Activated CD4-positive, alpha-beta memory T cell treated with anti-CD3 and anti-CD28 coated beads for 36 hours (primary cell): ENCODE measurements around the gene CASTOR2. TPM values are rescaled to one million over a fixed set of nuclear protein-coding genes. Genes with fewer than 3 reads are reported as not detected.
"Not testable (repeated sequence)": the region's sequence is repeated elsewhere in the genome, so short reads cannot be mapped to it uniquely, and the experiment has no call there.

Source experiments
- CTCF ChIA-PET: fragments of 350-600 bp; sonication (Branson Sonifier 250); formaldehyde crosslinking; loops from one replicate; lab custom pipeline; 2021; ENCODE audit warnings: antibody characterized with exemption, inconsistent platforms; lab: Charles Lee
- POLR2A ChIA-PET: fragments of 350-600 bp; sonication (Branson Sonifier 250); formaldehyde crosslinking; loops from one replicate; lab custom pipeline; 2021; ENCODE audit warnings: antibody characterized with exemption; lab: Charles Lee
- DNase-seq: peaks from one replicate; pipeline ENCODE4 v3.0.0-alpha.2; 2020
- H3K27ac Mint-ChIP-seq: one replicate; pipeline ENCODE4 v1.8.0; 2021; ENCODE audit warnings: mixed read lengths
- H3K27me3 Mint-ChIP-seq: one replicate; pipeline ENCODE4 v1.8.0; 2021; ENCODE audit warnings: mixed read lengths
- H3K36me3 Mint-ChIP-seq: one replicate; pipeline ENCODE4 v1.8.0; 2021; ENCODE audit warnings: mixed read lengths
- H3K4me1 Mint-ChIP-seq: one replicate; pipeline ENCODE4 v1.8.0; 2021; ENCODE audit warnings: low read depth, mixed read lengths
- H3K4me3 Mint-ChIP-seq: one replicate; pipeline ENCODE4 v1.8.0; 2021; ENCODE audit warnings: mild to moderate bottlenecking, mixed read lengths
- H3K9me3 Mint-ChIP-seq: one replicate; pipeline ENCODE4 v1.8.0; 2021; ENCODE audit warnings: mixed read lengths
- intact Hi-C: fragments of 100-400 bp; cut with micrococcal nuclease; formaldehyde crosslinking; loops from one replicate; pipeline ENCODE4 v1.15.1; 2023
- total RNA-seq, 2 experiments: library from RNA; stranded (reverse); gene quantifications; one replicate each; pipeline ENCODE4 v1.2.3, GENCODE V29; 2021

The CASTOR2 gene
- total RNA-seq, 2 experiments from 2014 or later: 3.8 to 3.9 TPM

GRCh38 chr7:74963704-74964510, 598 bp upstream of the CASTOR2 start:
- H3K36me3 Mint-ChIP-seq, intact Hi-C loops, CTCF ChIA-PET, DNase-seq, POLR2A ChIA-PET, H3K4me1 Mint-ChIP-seq, H3K27me3 Mint-ChIP-seq, H3K27ac Mint-ChIP-seq, H3K9me3 Mint-ChIP-seq: not testable (repeated sequence)
- peak overlapping the region; percentile 49 for H3K4me3 Mint-ChIP-seq

- H3K4me3 Mint-ChIP-seq, H3K27me3 Mint-ChIP-seq, intact Hi-C loops, H3K9me3 Mint-ChIP-seq, H3K4me1 Mint-ChIP-seq, H3K36me3 Mint-ChIP-seq, DNase-seq, POLR2A ChIA-PET, H3K27ac Mint-ChIP-seq, CTCF ChIA-PET: not testable (repeated sequence)
Observed at GRCh38 chr7:74966208-74966854, 1.8 kb downstream of the CASTOR2 start.

DNA sequence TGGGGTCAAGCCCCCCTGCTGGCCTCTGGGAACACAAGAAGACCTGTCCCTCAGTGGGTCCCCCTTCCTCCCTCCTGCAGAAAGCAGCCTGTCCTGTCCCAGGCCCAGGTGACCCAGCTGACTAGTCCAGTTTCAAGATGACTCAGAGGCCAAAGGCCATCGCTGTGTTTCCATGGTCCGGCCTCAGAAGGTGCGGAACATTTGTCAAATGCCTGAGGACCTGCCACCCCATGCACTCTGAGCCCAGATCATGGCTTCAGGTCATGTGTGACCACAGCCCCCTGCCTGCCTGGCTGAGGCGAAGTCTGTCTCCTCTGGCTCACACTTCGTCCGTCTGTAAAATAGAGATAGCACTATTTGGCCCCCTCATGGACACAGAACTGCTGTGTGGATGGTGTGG, 2.4 kb downstream of the CASTOR2 start:
- H3K4me3 Mint-ChIP-seq: not testable (repeated sequence)

GRCh38 chr7:74971431-74971830, 6.9 kb downstream of the CASTOR2 start:
- H3K4me3 Mint-ChIP-seq, H3K4me1 Mint-ChIP-seq, H3K36me3 Mint-ChIP-seq, H3K9me3 Mint-ChIP-seq, intact Hi-C loops, POLR2A ChIA-PET, H3K27me3 Mint-ChIP-seq, H3K27ac Mint-ChIP-seq, DNase-seq, CTCF ChIA-PET: not testable (repeated sequence)

More for the DNA sequence above, 2.4 kb downstream of the CASTOR2 start:
- H3K9me3 Mint-ChIP-seq, CTCF ChIA-PET, H3K4me1 Mint-ChIP-seq, H3K27me3 Mint-ChIP-seq, H3K36me3 Mint-ChIP-seq, DNase-seq, intact Hi-C loops, POLR2A ChIA-PET, H3K27ac Mint-ChIP-seq: not testable (repeated sequence)

- H3K4me1 Mint-ChIP-seq, DNase-seq, H3K4me3 Mint-ChIP-seq, H3K27ac Mint-ChIP-seq, POLR2A ChIA-PET, H3K36me3 Mint-ChIP-seq, H3K27me3 Mint-ChIP-seq, H3K9me3 Mint-ChIP-seq, CTCF ChIA-PET, intact Hi-C loops: not testable (repeated sequence)
Observed at GRCh38 chr7:74972377-74972776, 7.9 kb downstream of the CASTOR2 start.

- H3K9me3 Mint-ChIP-seq, H3K4me3 Mint-ChIP-seq, H3K36me3 Mint-ChIP-seq, H3K27ac Mint-ChIP-seq, DNase-seq, CTCF ChIA-PET, POLR2A ChIA-PET, intact Hi-C loops, H3K4me1 Mint-ChIP-seq, H3K27me3 Mint-ChIP-seq: not testable (repeated sequence)
Observed at GRCh38 chr7:74975959-74976358, 11.5 kb downstream of the CASTOR2 start.

DNA sequence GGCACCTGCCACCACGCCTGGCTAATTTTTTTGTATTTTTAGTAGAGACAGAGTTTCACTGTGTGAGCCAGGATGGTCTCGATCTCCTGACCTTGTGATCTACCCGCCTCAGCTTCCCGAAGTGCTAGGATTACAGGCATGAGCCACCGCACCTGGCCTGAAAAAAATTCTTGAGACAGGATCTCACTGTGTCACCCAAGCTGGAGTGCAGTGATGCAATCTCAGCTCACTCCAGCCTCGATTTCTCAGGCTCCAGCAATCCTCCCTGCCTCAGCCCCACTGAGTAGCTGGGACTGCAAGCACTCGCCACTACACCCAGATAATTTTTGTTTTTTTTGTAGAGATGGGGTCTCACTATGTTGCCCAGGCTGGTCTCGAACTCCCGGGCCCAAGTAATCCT, 13.0 kb downstream of the CASTOR2 start:
- POLR2A ChIA-PET, H3K4me3 Mint-ChIP-seq, DNase-seq, intact Hi-C loops, CTCF ChIA-PET, H3K9me3 Mint-ChIP-seq, H3K27ac Mint-ChIP-seq, H3K36me3 Mint-ChIP-seq, H3K27me3 Mint-ChIP-seq, H3K4me1 Mint-ChIP-seq: not testable (repeated sequence)

DNA sequence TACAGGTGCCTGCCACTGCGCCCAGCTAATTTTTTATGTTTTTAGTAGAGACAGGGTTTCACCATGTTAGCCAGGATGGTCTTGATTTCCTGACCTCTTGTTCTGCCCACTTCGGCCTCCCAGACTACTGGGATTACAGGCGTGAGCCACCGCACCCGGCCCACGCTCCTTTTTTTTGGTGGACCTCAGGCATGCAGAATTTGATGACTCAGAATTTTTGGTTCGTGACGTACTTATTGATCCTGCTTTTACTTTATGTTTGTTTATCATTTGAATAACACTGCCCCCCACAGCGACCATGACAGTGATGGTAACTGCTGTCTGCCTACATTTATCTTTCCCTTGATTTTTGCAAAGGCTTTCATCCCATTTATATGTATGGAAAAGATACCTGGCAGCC, 23.9 kb downstream of the CASTOR2 start:
- H3K9me3 Mint-ChIP-seq, intact Hi-C loops, CTCF ChIA-PET, H3K4me3 Mint-ChIP-seq, POLR2A ChIA-PET, H3K4me1 Mint-ChIP-seq, H3K27me3 Mint-ChIP-seq, H3K36me3 Mint-ChIP-seq, H3K27ac Mint-ChIP-seq, DNase-seq: not testable (repeated sequence)

- CTCF ChIA-PET: interaction anchor here (1.1 kb wide), 1 partner anchor 47 kb away, joined by 3 read pairs; no protein-coding TSS in a partner anchor
Observed at GRCh38 chr7:74993121-74993520, 28.6 kb downstream of the CASTOR2 start.

DNA sequence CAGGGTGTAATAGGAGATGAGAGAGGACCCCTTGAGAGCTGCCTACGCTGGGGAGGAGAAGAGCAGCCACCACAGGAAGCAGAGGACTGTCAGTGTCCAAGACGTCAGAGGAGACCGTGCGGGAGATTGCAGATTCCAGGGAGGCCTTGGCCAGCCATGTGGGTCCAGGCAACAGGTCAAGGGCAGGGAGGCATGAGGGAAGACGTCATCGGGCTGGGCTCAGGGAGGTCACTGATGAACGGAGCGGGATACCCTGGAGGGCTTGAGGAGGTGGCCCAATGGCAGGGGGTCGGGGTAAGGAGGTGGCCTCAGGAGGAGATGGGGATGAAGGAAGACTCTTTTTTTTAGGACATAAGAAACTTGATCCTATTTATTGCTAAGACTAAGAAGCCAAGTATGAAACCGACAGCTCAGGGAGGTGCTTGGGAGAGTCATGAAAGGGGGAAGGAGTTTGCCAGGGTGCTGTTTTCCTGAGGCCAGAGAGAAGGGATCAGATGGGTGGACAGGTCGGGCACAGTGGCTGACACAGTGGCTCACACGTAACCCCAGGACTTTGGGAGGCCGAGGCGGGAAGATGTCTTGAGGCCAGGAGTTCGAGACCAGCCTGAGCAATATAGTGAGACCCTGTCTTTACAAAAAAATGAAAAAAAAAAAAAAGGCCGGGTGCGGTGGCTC, 30.5 kb downstream of the CASTOR2 start:
- H3K36me3 Mint-ChIP-seq, intact Hi-C loops: not testable (repeated sequence)

More at GRCh38 chr7:74993121-74993520, 28.6 kb downstream of the CASTOR2 start:
- no peaks in the 10 kb centered on the region for H3K9me3 Mint-ChIP-seq
- no peaks in the 10 kb centered on the region for H3K4me1 Mint-ChIP-seq
- H3K27me3 Mint-ChIP-seq: no peaks in the 10 kb centered on the region
- POLR2A ChIA-PET: no interaction called here
- intact Hi-C loops: no loop called here
- no peaks in the 10 kb centered on the region for H3K36me3 Mint-ChIP-seq
- no peak overlapping the region for H3K27ac Mint-ChIP-seq
- no peak overlapping the region for H3K4me3 Mint-ChIP-seq
- DNase-seq: no peak

GRCh38 chr7:74996361-74996760, 31.9 kb downstream of the CASTOR2 start:
- H3K27me3 Mint-ChIP-seq, H3K36me3 Mint-ChIP-seq, CTCF ChIA-PET, intact Hi-C loops, H3K27ac Mint-ChIP-seq, POLR2A ChIA-PET, DNase-seq, H3K4me1 Mint-ChIP-seq, H3K9me3 Mint-ChIP-seq, H3K4me3 Mint-ChIP-seq: not testable (repeated sequence)

More for the DNA sequence above, 30.5 kb downstream of the CASTOR2 start:
- POLR2A ChIA-PET, CTCF ChIA-PET, H3K4me3 Mint-ChIP-seq, H3K4me1 Mint-ChIP-seq, H3K27ac Mint-ChIP-seq, DNase-seq, H3K9me3 Mint-ChIP-seq, H3K27me3 Mint-ChIP-seq: not testable (repeated sequence)

GRCh38 chr7:74997811-74998210, 33.3 kb downstream of the CASTOR2 start:
- H3K36me3 Mint-ChIP-seq, POLR2A ChIA-PET, H3K27me3 Mint-ChIP-seq, H3K9me3 Mint-ChIP-seq, intact Hi-C loops, DNase-seq, H3K27ac Mint-ChIP-seq, H3K4me1 Mint-ChIP-seq, H3K4me3 Mint-ChIP-seq, CTCF ChIA-PET: not testable (repeated sequence)
